Measurements from ENCODE around the gene PFKL. TPM values are rescaled to one million over a fixed set of nuclear protein-coding genes. Genes with fewer than 3 reads are reported as not detected.

Gene PFKL
- total RNA-seq, 1 donor from 2014 or later: 135 TPM

- H3K27ac Mint-ChIP-seq: no peak overlapping the region
- no peaks in the 10 kb centered on the region for H3K36me3 Mint-ChIP-seq
- H3K4me3 Mint-ChIP-seq: no peak overlapping the region
- peak; percentile 39 for DNase-seq (ENCODE audit: extremely low spot score, unreplicated experiment)
- TF ChIP-seq CTCF (conservative IDR thresholded peaks at IDR 0.05): no peak
- peaks cover 6% of the 10 kb centered on the region for H3K9me3 Mint-ChIP-seq
- peaks cover 30% of the 10 kb centered on the region for H3K27me3 Mint-ChIP-seq
- no peaks in the 10 kb centered on the region for H3K4me1 Mint-ChIP-seq (ENCODE audit: unreplicated experiment)
Observed at GRCh38 chr21:44376606-44377005, 76.8 kb downstream of the PFKL start.

Other genes starting within 250 kb of the PFKL start
- gene PWP2, start 192.7 kb upstream of the PFKL start, total RNA-seq (ENCODE audit: low replicate concordance): 5.1 and 5.8 TPM in 2 replicates
- gene GATD3, start 166.4 kb upstream of the PFKL start, total RNA-seq (ENCODE audit: low replicate concordance): 6.9 and 13.4 TPM in 2 replicates
- gene ICOSLG, start 59.1 kb upstream of the PFKL start, total RNA-seq (ENCODE audit: low replicate concordance): 5.4 and 13.8 TPM in 2 replicates
- gene DNMT3L, start 38.2 kb upstream of the PFKL start, total RNA-seq (ENCODE audit: low replicate concordance): 0.81 TPM in 1 of 2 replicates, not detected in the other
- gene AIRE, start 14.2 kb upstream of the PFKL start, total RNA-seq (ENCODE audit: low replicate concordance): 0.12 TPM in 1 of 2 replicates, not detected in the other
- 15.1 and 23.1 TPM in 2 replicates for gene CFAP410, start 39.3 kb downstream of the PFKL start, total RNA-seq (ENCODE audit: low replicate concordance)
- gene TRPM2, start 53.6 kb downstream of the PFKL start, total RNA-seq (ENCODE audit: low replicate concordance): 0.05 and 0.07 TPM in 2 replicates
- gene LRRC3, start 155.5 kb downstream of the PFKL start, total RNA-seq (ENCODE audit: low replicate concordance): 6.4 and 8.7 TPM in 2 replicates
- not detected in 2 replicates for gene KRTAP10-1, start 240.1 kb downstream of the PFKL start, total RNA-seq (ENCODE audit: low replicate concordance)